A673 (cell line): Measurements from ENCODE around the gene ADI1.

Experiments
- EZH2 ChIP-seq: fragments of 200-600 bp; sonication (generic); IDR thresholded peaks from 2 replicates; pipeline ENCODE4 v1.6.1; 2017; ENCODE audit warnings: borderline replicate concordance, low read depth, mild to moderate bottlenecking, mixed read lengths, antibody characterized with exemption, low read length; ENCODE audit not compliant: poor library complexity, severe bottlenecking
- TF ChIP-seq, protein P1 (sequence below): fragments of 300-800, 200-600 bp; sonication (generic); conservative IDR thresholded peaks from 2 replicates; pipeline ENCODE4 v1.5.1; 2017; ENCODE audit warnings: low read depth, mild to moderate bottlenecking, antibody characterized with exemption, low read length, moderate library complexity, mixed read lengths

DNA sequence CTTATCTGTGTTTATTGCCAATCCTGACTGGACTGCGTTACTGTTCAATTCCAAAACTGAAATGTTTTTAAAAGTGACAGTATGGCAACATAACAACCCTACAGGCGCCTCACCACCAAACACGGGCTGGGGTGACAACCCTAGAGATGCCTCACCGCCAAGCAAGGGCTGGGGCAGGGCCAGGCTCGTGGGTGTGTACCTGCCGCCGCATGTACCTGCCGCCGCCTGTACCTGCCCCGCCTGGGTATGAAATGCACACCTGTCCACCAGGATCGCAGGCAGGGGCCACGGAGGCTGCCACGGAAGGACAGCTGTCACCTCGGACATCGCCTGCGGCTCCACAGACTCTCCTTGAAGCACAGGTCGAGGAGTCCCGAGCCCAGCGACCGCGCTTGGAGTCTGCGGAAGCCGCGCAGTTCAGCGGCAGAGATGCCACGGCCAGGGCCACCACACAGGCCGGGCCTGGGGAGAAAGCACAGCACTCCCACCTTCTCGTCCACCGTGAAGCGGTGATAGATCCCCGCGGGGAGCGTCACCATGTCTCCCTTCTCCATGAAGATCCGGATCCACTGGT lies 18.9 kb downstream of the ADI1 start:
- TF ChIP-seq, protein P1, sequence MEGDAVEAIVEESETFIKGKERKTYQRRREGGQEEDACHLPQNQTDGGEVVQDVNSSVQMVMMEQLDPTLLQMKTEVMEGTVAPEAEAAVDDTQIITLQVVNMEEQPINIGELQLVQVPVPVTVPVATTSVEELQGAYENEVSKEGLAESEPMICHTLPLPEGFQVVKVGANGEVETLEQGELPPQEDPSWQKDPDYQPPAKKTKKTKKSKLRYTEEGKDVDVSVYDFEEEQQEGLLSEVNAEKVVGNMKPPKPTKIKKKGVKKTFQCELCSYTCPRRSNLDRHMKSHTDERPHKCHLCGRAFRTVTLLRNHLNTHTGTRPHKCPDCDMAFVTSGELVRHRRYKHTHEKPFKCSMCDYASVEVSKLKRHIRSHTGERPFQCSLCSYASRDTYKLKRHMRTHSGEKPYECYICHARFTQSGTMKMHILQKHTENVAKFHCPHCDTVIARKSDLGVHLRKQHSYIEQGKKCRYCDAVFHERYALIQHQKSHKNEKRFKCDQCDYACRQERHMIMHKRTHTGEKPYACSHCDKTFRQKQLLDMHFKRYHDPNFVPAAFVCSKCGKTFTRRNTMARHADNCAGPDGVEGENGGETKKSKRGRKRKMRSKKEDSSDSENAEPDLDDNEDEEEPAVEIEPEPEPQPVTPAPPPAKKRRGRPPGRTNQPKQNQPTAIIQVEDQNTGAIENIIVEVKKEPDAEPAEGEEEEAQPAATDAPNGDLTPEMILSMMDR = no peak
- no peak for TF ChIP-seq EZH2
